ENCODE data around the gene ZBTB7C.

The ZBTB7C gene

GRCh38 chr18:48030616-48031480 lies 378.3 kb downstream of the ZBTB7C start:
- DNase-seq (ENCODE audit: low read depth): peak; percentile 73
- H3K4me3 ChIP-seq (ENCODE audit: low read length): no peak overlapping the region
- TF ChIP-seq, protein P1, sequence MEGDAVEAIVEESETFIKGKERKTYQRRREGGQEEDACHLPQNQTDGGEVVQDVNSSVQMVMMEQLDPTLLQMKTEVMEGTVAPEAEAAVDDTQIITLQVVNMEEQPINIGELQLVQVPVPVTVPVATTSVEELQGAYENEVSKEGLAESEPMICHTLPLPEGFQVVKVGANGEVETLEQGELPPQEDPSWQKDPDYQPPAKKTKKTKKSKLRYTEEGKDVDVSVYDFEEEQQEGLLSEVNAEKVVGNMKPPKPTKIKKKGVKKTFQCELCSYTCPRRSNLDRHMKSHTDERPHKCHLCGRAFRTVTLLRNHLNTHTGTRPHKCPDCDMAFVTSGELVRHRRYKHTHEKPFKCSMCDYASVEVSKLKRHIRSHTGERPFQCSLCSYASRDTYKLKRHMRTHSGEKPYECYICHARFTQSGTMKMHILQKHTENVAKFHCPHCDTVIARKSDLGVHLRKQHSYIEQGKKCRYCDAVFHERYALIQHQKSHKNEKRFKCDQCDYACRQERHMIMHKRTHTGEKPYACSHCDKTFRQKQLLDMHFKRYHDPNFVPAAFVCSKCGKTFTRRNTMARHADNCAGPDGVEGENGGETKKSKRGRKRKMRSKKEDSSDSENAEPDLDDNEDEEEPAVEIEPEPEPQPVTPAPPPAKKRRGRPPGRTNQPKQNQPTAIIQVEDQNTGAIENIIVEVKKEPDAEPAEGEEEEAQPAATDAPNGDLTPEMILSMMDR (IDR thresholded peaks at IDR 0.05; ENCODE audit: insufficient read depth, low read depth, low read length, missing control alignments): peak; percentile 86

GRCh38 chr18:48029296-48029986 lies 379.7 kb downstream of the ZBTB7C start:
- no peak overlapping the region for H3K4me3 ChIP-seq (ENCODE audit: low read length)
- DNase-seq (ENCODE audit: low read depth): no peak
- TF ChIP-seq, protein P1 (IDR thresholded peaks at IDR 0.05; ENCODE audit: insufficient read depth, low read depth, low read length, missing control alignments): no peak

DNA sequence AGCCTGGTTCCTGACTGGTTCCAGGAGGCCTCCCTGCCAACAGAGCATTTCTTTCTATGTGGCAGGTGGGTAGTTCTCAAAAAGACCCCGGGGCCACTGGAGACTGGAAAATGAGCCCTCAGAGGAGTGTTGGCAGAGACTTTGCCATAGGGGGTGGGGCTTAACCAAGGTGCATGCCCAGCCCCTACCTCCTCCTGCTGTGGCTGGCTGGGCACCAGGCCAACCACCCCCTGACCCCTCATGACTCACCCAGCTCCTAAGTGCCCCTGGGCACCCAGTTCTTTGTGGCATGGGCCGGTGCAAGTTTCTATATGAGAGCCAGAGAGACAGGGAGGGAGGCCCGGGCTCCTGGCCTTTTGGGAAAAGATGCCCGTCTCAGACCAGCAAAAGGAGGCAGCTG lies 380.5 kb downstream of the ZBTB7C start:
- H3K4me3 ChIP-seq (ENCODE audit: low read length): no peak overlapping the region
- peak; percentile 62 for DNase-seq (ENCODE audit: low read depth)
- TF ChIP-seq, protein P1 (IDR thresholded peaks at IDR 0.05; ENCODE audit: insufficient read depth, low read depth, low read length, missing control alignments): no peak

GRCh38 chr18:48028081-48028480 lies 381.1 kb downstream of the ZBTB7C start:
- TF ChIP-seq, protein P1 (IDR thresholded peaks at IDR 0.05; ENCODE audit: insufficient read depth, low read depth, low read length, missing control alignments): no peak

GRCh38 chr18:48027401-48027963 lies 381.7 kb downstream of the ZBTB7C start:
- no peak overlapping the region for H3K4me3 ChIP-seq (ENCODE audit: low read length)
- TF ChIP-seq, protein P1 (IDR thresholded peaks at IDR 0.05; ENCODE audit: insufficient read depth, low read depth, low read length, missing control alignments): no peak
- no peak for DNase-seq (ENCODE audit: low read depth)

More at GRCh38 chr18:48028081-48028480, 381.1 kb downstream of the ZBTB7C start:
- no peak overlapping the region for H3K4me3 ChIP-seq (ENCODE audit: low read length)
- no peak for DNase-seq (ENCODE audit: low read depth)

- DNase-seq (ENCODE audit: low read depth): no peak
- TF ChIP-seq, protein P1 (IDR thresholded peaks at IDR 0.05; ENCODE audit: insufficient read depth, low read depth, low read length, missing control alignments): no peak
- H3K4me3 ChIP-seq (ENCODE audit: low read length): no peak overlapping the region
Measured at GRCh38 chr18:48026216-48026615, 383.0 kb downstream of the ZBTB7C start.
